ENCODE measurements around the gene TAS1R2. TPM values are rescaled to one million over a fixed set of nuclear protein-coding genes. Genes with fewer than 3 reads are reported as not detected.
A peak's percentile ranks its signal among the peaks of the same experiment; 100 is the strongest.

TAS1R2 gene
- total RNA-seq, 2 donors from 2014 or later: not detected

- DNase-seq: peak in 1 of 4 donors; percentile 45
- Histone ChIP-seq H3K9me3 (no peaks in the 10 kb centered on the region), H3K4me3 (no peak overlapping the region), H3K36me3 (replicated peaks in 1 of 2; ENCODE audit: insufficient read depth in 1 of 2, low read depth in 2 of 2) (no peaks in the 10 kb centered on the region), H3K27ac (no peak overlapping the region), H3K4me1 (peaks cover 13% of the 10 kb centered on the region), H3K27me3 (no peaks in the 10 kb centered on the region)
- intact Hi-C loops (cut with DNase I): no loop called here
- no peak for TF ChIP-seq POLR2A (IDR thresholded peaks at IDR 0.05)
- no peak for TF ChIP-seq CTCF (IDR thresholded peaks at IDR 0.05)
- ATAC-seq: peak; percentile 37
- WGBS, 2 donors: 48 to 62% methylated on average over 9 of the region's 9 CpGs
Observed at GRCh38 chr1:18869847-18870594, 10.6 kb upstream of the TAS1R2 start.

GRCh38 chr1:18868801-18869424 is 9.5 kb upstream of the TAS1R2 start:
- 63 to 69% methylated on average over 9 to 11 of the region's 12 CpGs for WGBS, 2 donors
- no peak for TF ChIP-seq CTCF (IDR thresholded peaks at IDR 0.05)
- no peak for TF ChIP-seq POLR2A (IDR thresholded peaks at IDR 0.05)
- H3K27me3 ChIP-seq: no peaks in the 10 kb centered on the region
- no peak overlapping the region for H3K27ac ChIP-seq
- DNase-seq (no peak), ATAC-seq (no peak)
- no peaks in the 10 kb centered on the region for H3K36me3 ChIP-seq (replicated peaks in 1 of 2; ENCODE audit: insufficient read depth in 1 of 2, low read depth in 2 of 2)
- peaks cover 13% of the 10 kb centered on the region for H3K4me1 ChIP-seq
- H3K4me3 ChIP-seq: no peak overlapping the region
- no peaks in the 10 kb centered on the region for H3K9me3 ChIP-seq
- intact Hi-C loops (cut with DNase I): no loop called here

GRCh38 chr1:18868354-18868753 is 8.9 kb upstream of the TAS1R2 start:
- 51 to 57% methylated on average over 5 of the region's 5 CpGs for WGBS, 2 donors
- no peak for ATAC-seq
- Histone ChIP-seq H3K4me3 (no peak overlapping the region), H3K36me3 (replicated peaks in 1 of 2; ENCODE audit: insufficient read depth in 1 of 2, low read depth in 2 of 2) (no peaks in the 10 kb centered on the region), H3K27ac (no peak overlapping the region), H3K4me1 (peaks cover 13% of the 10 kb centered on the region), H3K9me3 (no peaks in the 10 kb centered on the region), H3K27me3 (no peaks in the 10 kb centered on the region)
- TF ChIP-seq POLR2A (IDR thresholded peaks at IDR 0.05) (no peak), CTCF (IDR thresholded peaks at IDR 0.05) (no peak)
- intact Hi-C loops (cut with DNase I): no loop called here
- DNase-seq: no peak

GRCh38 chr1:18866846-18867245 is 7.4 kb upstream of the TAS1R2 start:
- no peak for DNase-seq
- H3K27me3 ChIP-seq: no peaks in the 10 kb centered on the region
- WGBS, 2 donors: 81 to 84% methylated on average over 3 of the region's 3 CpGs
- intact Hi-C loops (cut with DNase I): no loop called here
- H3K9me3 ChIP-seq: no peaks in the 10 kb centered on the region
- TF ChIP-seq CTCF (IDR thresholded peaks at IDR 0.05): no peak
- no peak for TF ChIP-seq POLR2A (IDR thresholded peaks at IDR 0.05)
- peaks cover 13% of the 10 kb centered on the region for H3K4me1 ChIP-seq
- H3K4me3 ChIP-seq: no peak overlapping the region
- H3K27ac ChIP-seq: no peak overlapping the region
- ATAC-seq: no peak
- H3K36me3 ChIP-seq (replicated peaks in 1 of 2; ENCODE audit: insufficient read depth in 1 of 2, low read depth in 2 of 2): no peaks in the 10 kb centered on the region
